HG03575 (cell line): Measurements from ENCODE around the gene RALGDS.
"Not testable (repeated sequence)": the region's sequence is repeated elsewhere in the genome, so short reads cannot be mapped to it uniquely, and the experiment has no call there.

Experiments used
- ATAC-seq: cut with Tn5 transposase; IDR thresholded peaks from one replicate; pipeline ENCODE4 v1.9.1; 2021; ENCODE audit not compliant: unreplicated experiment, insufficient number of reproducible peaks, low FRiP score; ENCODE audit errors: extremely low read depth

Gene RALGDS

DNA sequence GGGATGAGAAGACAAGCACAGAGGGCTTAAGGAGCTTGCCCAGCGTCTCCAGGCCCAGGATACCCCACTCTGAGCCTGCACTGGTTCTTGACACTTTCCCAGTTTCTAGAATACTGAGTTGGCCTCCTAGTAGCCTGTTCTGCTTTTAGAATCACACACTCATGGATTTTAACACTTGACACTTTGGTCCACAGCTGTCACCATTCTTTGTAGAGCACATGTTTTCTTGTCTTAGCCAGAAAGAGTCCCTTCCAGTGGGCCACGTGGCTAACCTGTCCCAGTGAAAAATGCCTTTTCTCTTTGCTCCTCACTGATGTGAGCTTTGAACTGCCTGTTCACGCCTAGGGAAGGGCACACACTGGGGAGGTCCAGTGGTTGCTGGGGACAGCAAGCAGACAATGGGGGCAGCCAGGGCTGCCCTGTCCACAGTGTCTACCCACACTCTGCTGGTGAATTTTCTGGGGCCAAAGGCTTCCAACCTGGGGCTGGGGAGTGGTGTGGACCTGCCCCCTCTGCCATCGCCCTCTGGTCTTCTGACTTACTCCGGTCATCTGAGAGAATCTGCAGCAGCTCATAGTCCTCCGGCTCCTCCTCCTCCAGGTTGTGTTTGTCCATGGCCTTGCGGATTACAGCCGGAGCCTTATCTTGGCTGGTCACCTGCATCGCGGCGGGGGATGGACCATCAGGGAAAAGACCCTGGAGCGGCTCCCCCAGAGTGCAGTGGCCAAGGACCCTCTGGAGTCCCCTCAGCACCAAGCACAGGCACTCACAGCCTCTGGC, 21.1 kb downstream of the RALGDS start:
- ATAC-seq, result no peak

GRCh38 chr9:133098871-133099270, 22.2 kb downstream of the RALGDS start:
- ATAC-seq, result no peak

GRCh38 chr9:133098104-133098754, 22.8 kb downstream of the RALGDS start:
- no peak for ATAC-seq

GRCh38 chr9:133094842-133095393, 26.1 kb downstream of the RALGDS start:
- ATAC-seq, result no peak

DNA sequence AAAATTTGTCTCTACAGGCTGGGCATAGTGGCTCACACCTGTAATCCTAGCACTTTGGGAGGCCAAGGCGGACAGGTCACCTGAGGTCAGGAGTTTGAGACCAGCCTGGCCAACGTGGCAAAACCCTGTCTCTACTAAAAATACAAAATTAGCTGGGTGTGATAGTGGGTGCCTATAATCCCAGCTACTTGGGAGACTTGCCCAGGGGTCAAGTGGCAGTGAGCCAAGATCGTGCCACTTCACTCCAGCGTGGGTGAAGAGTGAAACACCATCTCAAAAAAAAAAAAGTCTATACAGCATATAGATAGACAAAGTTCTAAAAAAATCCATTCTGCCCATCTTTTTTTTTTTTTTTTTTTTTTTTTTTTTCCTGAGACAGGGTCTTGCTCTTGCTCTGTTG, 26.7 kb downstream of the RALGDS start:
- not testable (repeated sequence) for ATAC-seq

GRCh38 chr9:133090752-133091385, 30.2 kb downstream of the RALGDS start:
- ATAC-seq, result no peak

DNA sequence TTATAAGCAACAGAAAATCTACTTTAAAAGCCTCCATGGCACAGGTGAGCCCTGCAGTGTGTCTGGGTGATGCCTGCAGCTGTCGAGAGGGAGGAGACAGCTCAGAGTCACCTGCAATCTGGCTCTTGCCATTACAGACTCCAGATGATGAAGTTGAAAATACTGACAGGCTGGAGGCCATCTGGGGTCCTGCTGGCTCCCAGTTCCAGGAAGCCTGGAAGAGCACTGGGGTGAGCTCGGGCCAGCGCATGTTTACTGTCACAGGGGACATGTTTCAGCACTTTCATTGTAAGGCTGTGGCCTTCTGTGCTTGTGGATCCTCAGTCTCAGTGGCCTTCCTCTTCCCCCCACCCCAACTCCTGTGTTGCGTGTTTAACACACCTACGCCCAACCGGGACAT, 30.9 kb downstream of the RALGDS start:
- no peak for ATAC-seq

- ATAC-seq, result no peak
Observed at GRCh38 chr9:133089271-133089671, 31.8 kb downstream of the RALGDS start.

- no peak for ATAC-seq
Observed at GRCh38 chr9:133088756-133089155, 32.3 kb downstream of the RALGDS start.

GRCh38 chr9:133088146-133088750, 32.8 kb downstream of the RALGDS start:
- ATAC-seq, result no peak

GRCh38 chr9:133087429-133088145, 33.5 kb downstream of the RALGDS start:
- no peak for ATAC-seq

DNA sequence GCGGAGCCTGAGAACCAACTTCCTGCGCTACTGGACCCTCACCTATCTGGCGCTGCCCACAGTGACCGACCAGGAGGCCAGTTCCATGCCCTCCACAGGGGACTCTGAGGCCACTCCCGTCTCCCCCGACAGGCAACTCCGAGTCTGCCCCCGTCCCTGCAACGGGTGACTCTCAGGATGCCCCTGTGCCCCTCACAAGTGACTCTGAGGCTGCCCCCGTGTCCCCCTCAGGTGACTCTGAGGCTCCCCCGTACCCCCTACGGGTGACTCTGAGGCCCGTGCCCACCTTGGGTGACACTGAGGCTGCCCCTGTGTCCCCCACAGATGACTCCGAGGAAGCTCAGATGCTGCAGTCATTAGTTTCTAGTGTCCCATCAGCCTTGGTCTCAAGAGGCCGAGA, 34.1 kb downstream of the RALGDS start:
- no peak for ATAC-seq

DNA sequence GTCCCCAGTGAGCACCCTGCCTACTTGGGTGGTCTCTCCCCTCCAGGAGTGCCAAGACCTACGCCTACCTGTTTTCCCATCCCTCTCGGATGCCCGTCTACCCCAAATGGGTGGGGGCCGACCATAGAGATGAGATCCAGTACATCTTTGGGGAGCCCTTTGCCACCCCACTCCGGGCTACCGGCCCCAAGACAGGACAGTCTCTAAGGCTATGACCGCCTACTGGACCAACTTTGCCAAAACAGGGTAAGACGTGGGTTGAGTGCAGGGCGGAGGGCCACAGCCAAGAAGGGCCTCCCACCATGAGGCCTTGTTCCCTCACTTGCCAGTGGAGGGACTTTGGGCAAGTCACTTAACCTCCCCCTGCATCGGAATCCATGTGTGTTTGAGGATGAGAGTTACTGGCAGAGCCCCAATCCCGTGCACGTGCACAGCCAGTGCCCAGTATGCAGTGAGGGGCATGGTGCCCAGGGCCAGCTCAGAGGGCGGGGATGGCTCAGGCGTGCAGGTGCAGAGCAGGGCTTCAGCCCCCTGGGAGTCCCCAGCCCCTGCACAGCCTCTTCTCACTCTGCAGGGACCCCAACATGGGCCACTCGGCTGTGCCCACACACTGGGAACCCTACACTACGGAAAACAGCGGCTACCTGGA, 34.7 kb downstream of the RALGDS start:
- ATAC-seq, result not testable (repeated sequence)

DNA sequence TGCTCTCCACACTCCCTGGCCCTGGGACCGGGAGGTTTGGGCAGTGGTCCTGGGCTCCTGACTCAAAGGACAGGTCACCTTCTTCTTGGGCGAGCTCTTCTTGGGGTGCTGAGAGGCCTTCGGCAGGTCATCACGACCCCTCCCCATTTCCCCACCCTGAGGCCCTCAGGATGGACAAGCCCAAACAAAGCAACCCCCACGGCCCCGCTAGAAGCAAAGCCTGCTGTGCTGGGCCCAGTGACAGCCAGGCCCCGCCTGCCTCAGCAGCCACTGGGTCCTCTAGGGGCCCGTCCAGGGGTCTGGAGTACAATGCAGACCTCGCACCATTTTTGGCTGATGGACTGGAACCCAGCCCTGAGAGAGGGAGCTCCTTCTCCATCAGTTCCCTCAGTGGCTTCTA, 37.4 kb downstream of the RALGDS start:
- not testable (repeated sequence) for ATAC-seq

- not testable (repeated sequence) for ATAC-seq
Observed at GRCh38 chr9:133081957-133082644, 38.9 kb downstream of the RALGDS start.

DNA sequence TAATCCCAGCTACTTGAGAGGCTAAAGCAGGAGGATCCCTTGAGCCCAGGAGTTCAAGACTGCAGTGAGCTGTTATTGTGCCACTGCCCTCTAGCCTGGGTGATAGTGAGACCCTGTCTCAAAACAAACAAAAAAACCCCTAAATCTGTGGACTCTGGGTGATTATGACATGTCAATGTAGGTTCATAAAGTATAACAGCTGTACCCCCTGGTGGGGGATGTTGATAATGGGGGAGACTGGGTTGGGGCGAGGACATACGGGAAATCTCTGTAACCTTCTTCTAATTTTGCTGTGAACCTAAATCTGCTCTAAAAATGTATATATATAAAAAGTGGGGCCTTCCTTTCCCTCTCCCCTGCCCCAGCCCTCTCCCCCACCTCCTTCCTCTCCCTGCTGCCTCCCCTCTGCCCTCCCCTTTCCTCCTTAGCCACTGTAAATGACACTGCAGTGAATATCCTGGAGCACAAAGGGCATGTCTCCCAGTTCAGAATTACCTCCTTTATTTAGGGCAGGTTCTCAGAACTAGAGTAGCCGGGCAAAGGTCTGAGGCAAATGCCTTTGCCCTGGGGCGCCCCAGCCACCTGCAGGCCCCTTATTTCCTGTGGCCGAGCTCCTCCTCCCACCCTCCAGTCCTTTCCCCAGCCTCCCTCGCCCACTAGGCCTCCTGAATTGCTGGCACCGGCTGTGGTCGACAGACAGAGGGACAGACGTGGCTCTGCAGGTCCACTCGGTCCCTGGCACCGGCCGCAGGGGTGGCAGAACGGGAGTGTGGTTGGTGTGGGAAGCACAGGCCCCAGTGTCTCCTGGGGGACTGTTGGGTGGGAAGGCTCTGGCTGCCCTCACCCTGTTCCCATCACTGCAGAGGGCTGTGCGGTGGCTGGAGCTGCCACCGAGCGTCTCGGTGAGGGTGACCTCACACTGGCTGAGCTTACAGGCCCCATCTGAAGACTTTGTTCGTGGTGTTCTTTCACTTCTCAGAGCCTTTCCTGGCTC, 40.0 kb downstream of the RALGDS start:
- ATAC-seq, result not testable (repeated sequence)

DNA sequence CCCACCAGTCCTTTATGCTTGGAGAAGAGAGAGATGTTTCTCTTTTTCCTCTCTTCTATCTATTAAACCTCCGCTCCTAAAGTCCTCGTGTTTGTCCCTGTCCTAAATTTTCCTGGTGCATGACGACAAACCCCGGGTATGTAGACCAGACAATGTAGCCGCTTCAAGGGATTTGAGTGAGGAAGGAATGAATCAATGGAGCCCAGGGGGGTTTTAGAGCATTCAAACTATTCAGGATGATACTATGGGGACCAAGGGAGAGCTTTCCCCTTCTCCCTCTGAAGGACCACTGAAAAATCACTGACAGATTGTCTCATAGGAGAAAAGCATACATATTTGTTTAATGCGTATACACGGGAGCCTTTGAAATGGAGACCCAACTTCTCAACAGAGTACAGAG, 40.9 kb downstream of the RALGDS start:
- no peak for ATAC-seq
